NCI-H510A (cell line): ENCODE data around the gene STAT5B.
"Not testable (repeated sequence)": the region's sequence is repeated elsewhere in the genome, so short reads cannot be mapped to it uniquely, and the experiment has no call there.

Experiments used
- DNase-seq: peaks from one replicate; lab custom pipeline; 2025; lab: John Stamatoyannopoulos, UW

The STAT5B gene

GRCh38 chr17:42193969-42194899 is 82.0 kb downstream of the STAT5B start, which contains the start of gene GHDC:
TSS of gene GHDC (minus strand) at chr17:42194494. CDS start at chr17:42193581, 913 bp downstream.
- peak; percentile 55 for DNase-seq

- DNase-seq = no peak
Observed at GRCh38 chr17:42193216-42193968, 82.8 kb downstream of the STAT5B start.

GRCh38 chr17:42192189-42193126 is 83.7 kb downstream of the STAT5B start:
- no peak for DNase-seq

- no peak for DNase-seq
Observed at GRCh38 chr17:42191275-42191608, 84.9 kb downstream of the STAT5B start.

- DNase-seq = no peak
Observed at GRCh38 chr17:42190491-42191274, 85.5 kb downstream of the STAT5B start.

- DNase-seq = no peak
Observed at GRCh38 chr17:42189651-42189965, 86.6 kb downstream of the STAT5B start.

GRCh38 chr17:42188749-42189650 is 87.2 kb downstream of the STAT5B start:
- DNase-seq = no peak

GRCh38 chr17:42187833-42188232 is 88.4 kb downstream of the STAT5B start:
- DNase-seq = no peak

GRCh38 chr17:42186191-42186590 is 90.0 kb downstream of the STAT5B start:
- DNase-seq = not testable (repeated sequence)

- DNase-seq = no peak
Observed at GRCh38 chr17:42185621-42185930, 90.6 kb downstream of the STAT5B start.

- peak; percentile 28 for DNase-seq
Observed at GRCh38 chr17:42184713-42185620, 91.2 kb downstream of the STAT5B start, which contains the start of gene HCRT. TSS of gene HCRT (minus strand) at chr17:42185452. CDS start at chr17:42185365, 87 bp downstream.

GRCh38 chr17:42183741-42184711 is 92.2 kb downstream of the STAT5B start:
- DNase-seq = peak; percentile 64

- no peak for DNase-seq
Observed at GRCh38 chr17:42182927-42183734, 93.1 kb downstream of the STAT5B start.

- DNase-seq = no peak
Observed at GRCh38 chr17:42181851-42182207, 94.4 kb downstream of the STAT5B start.

- DNase-seq = no peak
Observed at GRCh38 chr17:42180922-42181850, 95.0 kb downstream of the STAT5B start, which contains the start of gene KCNH4. TSS of gene KCNH4 (minus strand) at chr17:42181142. CDS start at chr17:42180945, 197 bp downstream.

- DNase-seq = no peak
Observed at GRCh38 chr17:42180411-42180921, 95.7 kb downstream of the STAT5B start.
